H9 (cell line): ENCODE data around the gene GARIN5A. TPM values are rescaled to one million over a fixed set of nuclear protein-coding genes. Genes with fewer than 3 reads are reported as not detected.

ENCODE experiments used
- DNase-seq: peaks from one replicate; pipeline ENCODE4 v3.0.0-alpha.2; 2017
- H2AFZ ChIP-seq: one replicate; pipeline ENCODE4 v1.6.1; 2013; ENCODE audit warnings: mild to moderate bottlenecking, low read length, control low read depth, moderate library complexity
- H2AK5ac ChIP-seq: 2 replicates; pipeline ENCODE4 v1.6.1; 2013; ENCODE audit warnings: low read length, control low read depth, mixed read lengths; ENCODE audit not compliant: insufficient read length
- H2BK120ac ChIP-seq: one replicate; pipeline ENCODE4 v1.6.1; 2013; ENCODE audit warnings: low read depth, mild to moderate bottlenecking, low read length, control low read depth, inconsistent platforms; ENCODE audit not compliant: poor library complexity, severe bottlenecking
- H2BK12ac ChIP-seq: 2 replicates; pipeline ENCODE4 v1.6.1; 2013; ENCODE audit warnings: low read length, control low read depth, mixed read lengths, low read depth; ENCODE audit not compliant: insufficient read length
- H2BK15ac ChIP-seq: 2 replicates; pipeline ENCODE4 v1.6.1; 2013; ENCODE audit warnings: low read depth, low read length, control low read depth
- H2BK20ac ChIP-seq: one replicate; pipeline ENCODE4 v1.6.1; 2013; ENCODE audit warnings: low read depth, mild to moderate bottlenecking, low read length, control low read depth, inconsistent platforms; ENCODE audit not compliant: poor library complexity, severe bottlenecking
- H2BK5ac ChIP-seq: 2 replicates; pipeline ENCODE4 v1.6.1; 2013; ENCODE audit warnings: low read length, control low read depth, mixed read lengths; ENCODE audit not compliant: insufficient read length
- H3K14ac ChIP-seq: 2 replicates; pipeline ENCODE4 v1.6.1; 2013; ENCODE audit warnings: low read length, control low read depth; ENCODE audit not compliant: insufficient read depth
- H3K18ac ChIP-seq: 2 replicates; pipeline ENCODE4 v1.6.1; 2013; ENCODE audit warnings: low read depth, mild to moderate bottlenecking, mixed read lengths, low read length, control low read depth; ENCODE audit not compliant: insufficient read length
- H3K23ac ChIP-seq: 2 replicates; pipeline ENCODE4 v1.6.1; 2013; ENCODE audit warnings: low read length, control low read depth, mixed read lengths, low read depth; ENCODE audit not compliant: insufficient read length
- H3K23me2 ChIP-seq: 2 replicates; pipeline ENCODE4 v1.6.1; 2013; ENCODE audit warnings: low read depth, mild to moderate bottlenecking, mixed read lengths, low read length, control low read depth; ENCODE audit not compliant: insufficient read length, poor library complexity, severe bottlenecking
- H3K27ac ChIP-seq: 2 replicates; pipeline ENCODE4 v1.5.1; 2013; ENCODE audit warnings: low read length, control low read depth, mixed read lengths, low read depth; ENCODE audit not compliant: insufficient read length
- H3K27me3 ChIP-seq: 2 replicates; pipeline ENCODE4 v1.6.1; 2013; ENCODE audit warnings: low read length, control low read depth, inconsistent platforms; ENCODE audit not compliant: insufficient read depth
- H3K4ac ChIP-seq: 2 replicates; pipeline ENCODE4 v1.6.1; 2013; ENCODE audit warnings: low read depth, mild to moderate bottlenecking, control low read depth, inconsistent platforms, low read length, moderate library complexity
- H3K4me1 ChIP-seq: 2 replicates; pipeline ENCODE4 v1.6.1; 2013; ENCODE audit warnings: low read length, control low read depth, inconsistent platforms; ENCODE audit not compliant: insufficient read depth
- H3K4me2 ChIP-seq: 2 replicates; pipeline ENCODE4 v1.6.1; 2013; ENCODE audit warnings: low read length, control low read depth, mixed read lengths; ENCODE audit not compliant: insufficient read length, insufficient read depth
- H3K56ac ChIP-seq: 2 replicates; pipeline ENCODE4 v1.6.1; 2013; ENCODE audit warnings: low read depth, mild to moderate bottlenecking, mixed read lengths, low read length, control low read depth; ENCODE audit not compliant: insufficient read length
- H3K79me1 ChIP-seq: 2 replicates; pipeline ENCODE4 v1.6.1; 2013; ENCODE audit warnings: low read depth, mild to moderate bottlenecking, moderate library complexity, low read length, control low read depth, inconsistent platforms; ENCODE audit not compliant: insufficient read depth, poor library complexity, severe bottlenecking
- H3K79me2 ChIP-seq: 2 replicates; pipeline ENCODE4 v1.6.1; 2013; ENCODE audit warnings: low read length, control low read depth, inconsistent platforms; ENCODE audit not compliant: insufficient read depth
- H3K9ac ChIP-seq: 2 replicates; pipeline ENCODE4 v1.6.1; 2013; ENCODE audit warnings: low read length, control low read depth, mixed read lengths; ENCODE audit not compliant: insufficient read length; ENCODE audit errors: extremely low read depth
- H3K9me3 ChIP-seq: one replicate; pipeline ENCODE4 v1.6.1; 2013; ENCODE audit warnings: low read depth, low read length, inconsistent platforms; ENCODE audit not compliant: control insufficient read depth
- H3T11ph ChIP-seq: one replicate; pipeline ENCODE4 v1.6.1; 2013; ENCODE audit warnings: mild to moderate bottlenecking, low read length, control low read depth, inconsistent platforms
- H4K20me1 ChIP-seq: one replicate; pipeline ENCODE4 v1.6.1; 2013; ENCODE audit not compliant: control insufficient read depth, insufficient read length, insufficient read depth
- H4K5ac ChIP-seq: 2 replicates; pipeline ENCODE4 v1.6.1; 2013; ENCODE audit warnings: low read depth, mild to moderate bottlenecking, mixed read lengths, low read length, control low read depth; ENCODE audit not compliant: insufficient read length
- H4K8ac ChIP-seq: replicated peaks from 2 replicates; pipeline ENCODE4 v1.6.1; 2013; ENCODE audit warnings: low read length, control low read depth, mixed read lengths, low read depth; ENCODE audit not compliant: insufficient read length
- H4K91ac ChIP-seq: 2 replicates; pipeline ENCODE4 v1.6.1; 2013; ENCODE audit warnings: low read depth, mild to moderate bottlenecking, moderate library complexity, mixed read lengths, low read length, control low read depth; ENCODE audit not compliant: insufficient read length
- H3K27ac Mint-ChIP-seq, 3 experiments: 2 replicates in 2 of 3; 3 replicates in 1 of 3; pipeline ENCODE4 v1.8.0; 2020 to 2021; ENCODE audit warnings: mixed read lengths in 3 of 3, mild to moderate bottlenecking in 1 of 3, moderate library complexity in 1 of 3
- H3K27me3 Mint-ChIP-seq: 2 replicates; pipeline ENCODE4 v1.8.0; 2021; ENCODE audit warnings: low read depth, mild to moderate bottlenecking, moderate library complexity, mixed read lengths
- H3K36me3 Mint-ChIP-seq, 3 experiments: 2 replicates in 2 of 3; 3 replicates in 1 of 3; pipeline ENCODE4 v1.8.0; 2020 to 2021; ENCODE audit warnings: low read depth in 3 of 3, mixed read lengths in 3 of 3; ENCODE audit not compliant: insufficient read depth in 1 of 3
- H3K4me1 Mint-ChIP-seq, 2 experiments: 2 replicates each; pipeline ENCODE4 v1.8.0; 2020; ENCODE audit warnings: mixed read lengths in 2 of 2
- H3K4me3 Mint-ChIP-seq, 2 experiments: 2 replicates in 1 of 2; 3 replicates in 1 of 2; pipeline ENCODE4 v1.8.0; 2020 to 2021; ENCODE audit warnings: mild to moderate bottlenecking in 2 of 2, mixed read lengths in 2 of 2, moderate library complexity in 1 of 2
- H3K9me3 Mint-ChIP-seq, 2 experiments: 2 replicates in 1 of 2; 3 replicates in 1 of 2; pipeline ENCODE4 v1.8.0; 2020; ENCODE audit warnings: mild to moderate bottlenecking in 2 of 2, mixed read lengths in 2 of 2, moderate library complexity in 1 of 2
- whole genome bisulfite sequencing: extraction: QIAGEN DNeasy Blood & Tissue Kit; methylation state at CpG from one replicate; pipeline ENCODE4 v1.1.7; 2013; ENCODE audit warnings: missing lambda C conversion rate, low lambda C conversion rate, mixed read lengths; ENCODE audit not compliant: insufficient read length; ENCODE audit errors: extremely low coverage; 5-methylcytosine and 5-hydroxymethylcytosine counted together
- total RNA-seq: library from RNA; stranded (reverse); gene quantifications from 2 replicates; pipeline ENCODE4 v1.2.1, GENCODE V29; 2021
- TF ChIP-seq, protein P1 (sequence below): fragments of 200-600 bp; sonication (generic); conservative IDR thresholded peaks from 3 replicates; pipeline ENCODE4 v1.8.0; 2021; ENCODE audit warnings: antibody characterized with exemption, mild to moderate bottlenecking

GARIN5A gene
- total RNA-seq, 1 experiment from 2014 or later = 9.5 TPM

DNA sequence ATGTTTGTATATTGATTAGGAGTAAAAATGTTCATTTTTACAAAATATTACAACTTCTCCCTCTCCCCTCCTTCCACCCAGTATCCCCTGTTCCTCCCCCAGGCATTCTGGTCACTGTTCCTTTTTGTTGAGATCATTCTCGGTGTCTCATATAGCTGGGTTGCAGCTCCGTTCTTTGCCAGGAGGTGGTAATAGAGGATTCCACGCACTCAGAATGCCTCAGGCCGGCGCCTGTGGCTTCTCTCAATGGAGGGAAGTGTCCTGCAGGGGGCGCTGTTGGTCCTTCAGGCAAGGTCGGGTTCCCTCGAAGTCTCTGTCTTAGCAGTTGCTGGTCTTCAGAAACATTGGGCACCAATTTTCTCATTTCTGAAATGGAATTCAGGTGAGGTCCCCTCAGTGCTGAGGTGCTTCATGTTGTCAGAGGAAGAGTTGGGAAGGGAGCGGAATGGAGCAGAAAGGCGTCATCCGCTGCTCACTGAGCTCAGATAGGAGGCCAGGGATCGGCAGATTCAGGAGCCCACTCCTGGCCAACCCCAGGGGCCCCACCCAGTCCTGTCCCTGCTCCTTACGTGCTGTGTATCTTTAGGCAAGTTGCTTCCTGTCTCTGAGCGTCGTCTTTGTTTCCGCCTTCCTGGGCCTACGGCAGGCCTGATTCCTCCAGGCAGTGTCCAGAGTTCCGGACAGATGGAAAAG lies 10.3 kb upstream of the GARIN5A start:
- Histone ChIP-seq H3K27ac (no peak overlapping the region), H4K8ac (no peak overlapping the region), H3K56ac (no peak overlapping the region), H2BK15ac (no peak overlapping the region), H2BK5ac (no peak overlapping the region), H3K18ac (no peak overlapping the region), H4K5ac (no peak overlapping the region), H2BK12ac (no peak overlapping the region), H3K4me1 (peaks cover 2% of the 10 kb centered on the region; the same call in 1 of the 2 replicates), H3K23ac (no peak overlapping the region), H3T11ph (no peak overlapping the region), H2BK20ac (no peak overlapping the region), H3K79me2 (no peaks in the 10 kb centered on the region), H2AFZ (no peak overlapping the region), H3K4me2 (no peak overlapping the region), H4K20me1 (no peaks in the 10 kb centered on the region), H3K79me1 (no peaks in the 10 kb centered on the region), H3K27me3 (peaks cover under 1% of the 10 kb centered on the region; the same call in 1 of the 2 replicates), H3K9me3 (peaks cover 8% of the 10 kb centered on the region), H3K4ac (no peak overlapping the region), H3K14ac (no peak overlapping the region), H4K91ac (no peak overlapping the region), H2BK120ac (no peak overlapping the region), H2AK5ac (no peak overlapping the region), H3K23me2 (no peaks in the 10 kb centered on the region), H3K9ac (no peak overlapping the region)
- no CpG with 5 or more reads among the region's 18 CpGs for WGBS
- Mint-ChIP-seq H3K4me1 (peaks cover 24 to 37% of the 10 kb centered on the region in 2 experiments), H3K36me3 (peaks cover 37 to 49% (median 44%) of the 10 kb centered on the region in 3 experiments), H3K4me3 (no peak overlapping the region; a peak in 1 of 5 replicates), H3K27ac (no peak overlapping the region), H3K9me3 (peaks cover 31 to 43% of the 10 kb centered on the region in 2 experiments), H3K27me3 (peaks cover 69% of the 10 kb centered on the region)
- DNase-seq = peak; percentile 88
- TF ChIP-seq, protein P1, sequence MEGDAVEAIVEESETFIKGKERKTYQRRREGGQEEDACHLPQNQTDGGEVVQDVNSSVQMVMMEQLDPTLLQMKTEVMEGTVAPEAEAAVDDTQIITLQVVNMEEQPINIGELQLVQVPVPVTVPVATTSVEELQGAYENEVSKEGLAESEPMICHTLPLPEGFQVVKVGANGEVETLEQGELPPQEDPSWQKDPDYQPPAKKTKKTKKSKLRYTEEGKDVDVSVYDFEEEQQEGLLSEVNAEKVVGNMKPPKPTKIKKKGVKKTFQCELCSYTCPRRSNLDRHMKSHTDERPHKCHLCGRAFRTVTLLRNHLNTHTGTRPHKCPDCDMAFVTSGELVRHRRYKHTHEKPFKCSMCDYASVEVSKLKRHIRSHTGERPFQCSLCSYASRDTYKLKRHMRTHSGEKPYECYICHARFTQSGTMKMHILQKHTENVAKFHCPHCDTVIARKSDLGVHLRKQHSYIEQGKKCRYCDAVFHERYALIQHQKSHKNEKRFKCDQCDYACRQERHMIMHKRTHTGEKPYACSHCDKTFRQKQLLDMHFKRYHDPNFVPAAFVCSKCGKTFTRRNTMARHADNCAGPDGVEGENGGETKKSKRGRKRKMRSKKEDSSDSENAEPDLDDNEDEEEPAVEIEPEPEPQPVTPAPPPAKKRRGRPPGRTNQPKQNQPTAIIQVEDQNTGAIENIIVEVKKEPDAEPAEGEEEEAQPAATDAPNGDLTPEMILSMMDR = peak; percentile 97
